Activated T-cell treated with anti-CD3 and anti-CD28 coated beads for 24 hours (primary cell): ENCODE results near the gene SPTB.

Experiments
- DNase-seq: peaks from one replicate; pipeline ENCODE4 v3.0.0-alpha.2; 2020; ENCODE audit warnings: low read depth

The SPTB gene

GRCh38 chr14:64708148-64709004 is 171.3 kb downstream of the SPTB start:
- DNase-seq: no peak

GRCh38 chr14:64707661-64708060 is 172.0 kb downstream of the SPTB start:
- DNase-seq: no peak

DNA sequence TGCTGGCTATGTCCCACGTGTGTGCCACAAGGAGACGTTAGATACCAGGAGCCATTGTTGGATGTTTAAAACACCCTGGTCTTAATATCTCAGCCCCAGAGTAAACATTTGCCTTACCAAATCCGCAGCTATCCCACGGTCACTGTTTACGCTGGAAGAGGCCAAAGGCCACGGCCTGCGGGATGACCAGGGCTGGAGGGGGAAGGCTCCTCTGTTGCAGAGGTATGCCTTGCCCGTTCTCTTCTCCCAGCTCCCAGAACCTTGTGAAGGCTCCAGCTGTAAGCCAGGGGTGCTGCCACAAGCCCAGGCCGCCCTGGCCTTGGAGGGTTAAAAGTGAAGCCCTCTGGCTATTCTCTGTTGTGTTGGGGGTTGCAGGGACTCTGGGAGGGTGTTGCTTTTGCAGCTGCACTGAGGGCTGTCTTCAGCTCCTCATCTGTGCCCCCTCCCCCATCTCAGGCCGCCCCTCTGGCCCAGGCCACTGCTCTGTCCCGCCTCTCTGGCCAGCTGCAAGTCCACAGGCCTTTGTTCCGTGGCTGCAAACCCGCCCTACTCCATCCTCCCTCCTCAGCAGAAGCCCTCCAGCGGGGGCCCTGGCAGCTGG is 173.0 kb downstream of the SPTB start:
- DNase-seq: no peak

DNA sequence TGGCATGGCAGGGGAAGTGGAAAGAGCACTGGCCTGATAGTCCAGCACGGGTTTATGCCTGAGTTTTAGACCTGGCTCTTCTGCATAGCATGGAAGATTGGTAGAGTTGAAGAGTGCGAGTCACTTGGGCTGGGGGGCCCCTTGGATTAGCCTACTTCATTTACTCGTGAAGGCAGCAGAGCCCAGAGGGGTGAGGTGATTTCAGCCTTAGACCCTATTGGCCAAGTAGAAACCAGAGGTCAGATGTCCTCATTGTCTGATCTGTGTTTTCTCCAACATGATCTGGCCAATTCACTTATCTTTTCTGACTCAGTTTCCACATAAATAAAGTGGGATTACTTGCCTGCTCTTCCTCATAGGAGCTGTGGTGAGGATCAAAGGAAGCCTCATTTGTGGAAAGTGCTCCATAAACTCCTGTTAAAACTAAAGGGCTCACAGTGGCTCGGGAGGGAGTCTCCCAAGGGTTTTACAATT is 173.6 kb downstream of the SPTB start:
- no peak for DNase-seq

DNA sequence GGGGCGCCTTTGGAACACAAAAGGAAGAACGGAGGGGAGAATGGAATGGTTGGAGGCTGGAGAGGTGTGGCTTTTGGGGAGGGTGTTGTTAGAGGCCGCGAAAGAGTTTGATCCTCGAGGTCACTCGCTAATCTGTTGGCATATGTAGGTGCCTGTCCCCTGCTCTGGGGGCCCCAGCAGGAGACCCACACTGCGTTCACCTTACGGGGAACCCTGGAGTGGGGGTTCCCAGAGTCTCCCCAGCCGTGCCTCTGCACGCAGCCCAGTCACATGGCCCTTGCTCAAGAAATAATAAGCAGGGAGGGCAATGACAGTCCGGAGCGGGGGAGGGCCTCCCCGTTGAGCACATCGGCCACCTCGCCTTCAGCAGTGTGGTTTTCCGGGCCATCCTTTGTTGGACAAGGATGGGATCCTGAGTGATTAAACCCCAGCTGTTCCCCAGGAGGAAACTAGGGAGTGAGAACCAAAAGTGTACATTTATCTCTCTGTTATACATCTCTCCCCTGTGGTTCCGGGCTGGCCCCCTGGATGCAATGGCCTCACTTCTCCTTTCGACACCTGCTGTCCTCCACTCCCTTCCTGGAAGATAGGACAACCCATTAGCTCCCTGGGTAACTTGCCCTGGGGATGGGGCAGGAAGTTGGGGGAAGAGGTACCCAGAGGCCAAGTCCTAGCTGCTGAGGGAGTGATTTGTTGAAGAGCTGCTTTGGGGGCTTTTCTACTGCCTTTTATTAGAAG is 174.2 kb downstream of the SPTB start:
- DNase-seq: no peak

DNA sequence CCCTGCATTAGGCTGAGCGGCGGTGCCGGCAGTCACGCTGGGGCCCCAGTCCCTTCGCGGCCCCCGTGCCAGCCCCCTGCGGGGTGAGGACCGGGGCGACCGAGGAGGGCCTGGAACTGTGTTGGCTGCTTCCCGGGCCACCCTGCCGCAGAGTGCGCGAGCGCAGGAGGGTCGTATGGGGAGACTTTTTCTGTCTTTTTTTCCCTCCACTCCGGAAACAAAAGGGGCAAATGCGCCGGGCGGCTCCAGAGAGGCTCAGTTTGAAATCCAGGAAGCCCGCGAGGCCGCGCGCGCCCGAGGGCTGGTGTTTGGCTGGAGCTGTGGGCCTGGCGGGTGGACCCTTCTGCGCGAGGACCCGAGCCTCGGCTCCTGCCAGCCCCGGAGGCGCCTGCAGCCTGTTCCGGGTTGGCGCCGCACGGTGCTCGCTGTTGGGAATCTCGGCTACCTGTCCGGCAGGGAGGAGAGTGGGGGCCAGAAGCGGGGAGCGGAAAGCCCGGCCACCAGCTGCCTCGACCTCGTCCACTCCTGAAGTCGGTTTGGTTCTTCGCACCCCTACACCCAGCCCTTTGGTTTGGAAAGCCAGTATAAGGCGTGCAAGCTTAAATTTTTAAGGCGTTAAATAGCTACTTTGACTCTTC is 174.8 kb downstream of the SPTB start:
- no peak for DNase-seq

- DNase-seq: no peak
Measured at GRCh38 chr14:64704143-64704742, 175.5 kb downstream of the SPTB start, which contains the start of gene PLEKHG3. Gene PLEKHG3 (plus strand): TSS chr14:64704424. CDS start chr14:64727632, 23,208 bp downstream.

GRCh38 chr14:64703395-64704142 is 176.1 kb downstream of the SPTB start:
- DNase-seq: no peak

DNA sequence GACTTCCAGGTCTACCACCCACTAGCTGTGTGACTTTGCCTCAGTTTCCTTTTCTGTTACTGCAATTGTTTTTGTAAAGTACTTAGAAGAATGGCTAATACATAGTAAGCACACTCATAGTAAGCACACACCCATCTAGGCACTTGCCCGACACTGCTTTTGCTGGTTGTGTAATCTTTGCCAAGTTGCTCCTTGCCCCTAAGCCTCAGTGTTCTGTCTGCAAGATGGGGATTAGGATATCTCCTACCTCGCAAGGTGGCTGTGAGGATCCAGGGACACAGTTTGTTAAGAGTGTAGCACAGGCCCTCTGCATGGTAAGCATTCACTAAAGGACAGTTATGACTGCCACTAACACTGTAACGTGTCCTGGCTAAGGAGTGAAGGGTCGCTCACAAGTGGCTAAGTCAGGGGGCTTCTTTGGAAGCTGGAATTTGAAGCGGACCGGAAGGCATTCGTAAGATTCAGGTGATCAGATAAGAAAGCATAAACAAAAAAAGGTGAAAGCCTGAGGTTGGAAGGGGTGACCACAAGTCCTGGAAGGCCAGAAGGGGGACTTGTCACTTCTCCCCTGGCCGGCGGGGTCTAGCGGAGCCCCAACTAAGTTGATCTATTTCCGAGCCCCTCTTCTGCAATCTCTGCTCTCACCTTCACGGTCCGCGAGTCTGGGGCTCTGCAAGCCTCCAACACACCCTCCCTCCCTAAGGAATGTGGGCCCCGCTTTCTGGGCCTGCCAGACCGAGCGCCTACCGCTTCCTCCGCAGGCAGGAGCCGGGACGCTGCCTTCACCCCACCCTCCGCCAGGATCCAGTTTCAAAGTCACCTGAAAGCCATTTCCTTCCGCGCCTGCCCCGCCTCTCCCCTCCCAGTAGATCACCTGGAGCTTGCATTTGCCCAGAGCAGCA is 177.0 kb downstream of the SPTB start:
- DNase-seq: no peak

GRCh38 chr14:64701660-64702059 is 178.0 kb downstream of the SPTB start:
- DNase-seq: no peak

DNA sequence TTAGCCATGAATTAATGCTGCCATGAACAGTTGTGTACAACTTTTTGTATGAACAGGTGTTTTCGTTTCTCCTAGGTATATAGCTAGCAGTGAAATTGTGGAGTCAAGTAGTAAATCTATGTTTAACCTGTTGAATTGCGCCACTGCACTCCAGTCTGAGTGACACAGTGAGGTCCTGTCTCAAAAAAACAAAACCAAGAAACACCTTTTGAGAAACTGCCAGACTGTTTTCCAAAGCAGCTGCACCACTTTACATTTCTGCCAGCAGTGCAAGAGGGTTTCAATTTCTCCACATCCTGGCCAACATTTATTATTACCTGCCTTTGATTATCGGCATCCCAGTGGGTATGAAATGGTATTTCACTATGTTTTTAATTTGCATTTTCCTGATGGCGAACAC is 178.8 kb downstream of the SPTB start:
- DNase-seq: no peak

- no peak for DNase-seq
Measured at GRCh38 chr14:64700290-64700689, 179.4 kb downstream of the SPTB start.

- DNase-seq: no peak
Measured at GRCh38 chr14:64698903-64699302, 180.8 kb downstream of the SPTB start.

DNA sequence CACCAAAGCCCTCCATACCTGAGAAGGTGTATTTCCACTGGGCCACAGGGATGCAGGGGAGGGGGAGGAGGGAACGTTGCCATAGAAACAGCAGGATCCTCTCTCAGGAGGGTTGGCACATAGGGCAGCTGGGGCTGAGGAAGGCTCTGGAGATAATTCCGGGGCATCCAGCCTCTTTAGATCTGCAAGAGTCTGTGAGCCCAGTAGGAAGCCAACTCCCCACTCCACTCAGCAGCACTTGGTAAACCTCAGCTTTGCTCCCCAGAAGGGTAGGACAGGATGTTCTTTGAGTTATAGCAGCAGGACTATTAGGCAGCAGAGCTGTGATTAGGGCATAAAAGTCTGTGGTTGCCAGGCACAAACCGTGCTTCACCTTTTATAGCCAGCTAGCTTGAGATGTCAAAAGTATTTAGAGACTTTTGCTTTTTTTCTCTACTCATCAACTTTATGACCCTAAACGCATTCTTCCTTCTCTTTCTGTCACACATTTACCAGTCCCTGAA is 183.3 kb downstream of the SPTB start:
- no peak for DNase-seq
